Esophagus squamous epithelium (tissue), 4 donors: Measurements from ENCODE around the gene TNFSF4.
A peak's percentile ranks its signal among the peaks of the same experiment; 100 is the strongest.

Source experiments
- CTCF ChIP-seq, 6 experiments: fragments of 450-650 bp in 4 of 6; fragments of 200-600 bp in 2 of 6; sonication (generic) in 2 of 6; IDR thresholded peaks; one replicate each; pipeline ENCODE4 v1.5.1; 2016 to 2019; ENCODE audit warnings: antibody characterized with exemption in 6 of 6, mild to moderate bottlenecking in 4 of 6, moderate library complexity in 4 of 6
- POLR2A ChIP-seq, 4 donors: fragments of 450-650 bp; IDR thresholded peaks; one replicate each; pipeline ENCODE4 v1.6.1; 2017; ENCODE audit warnings: antibody characterized with exemption in 4 of 4, mild to moderate bottlenecking in 4 of 4, moderate library complexity in 3 of 4

DNA sequence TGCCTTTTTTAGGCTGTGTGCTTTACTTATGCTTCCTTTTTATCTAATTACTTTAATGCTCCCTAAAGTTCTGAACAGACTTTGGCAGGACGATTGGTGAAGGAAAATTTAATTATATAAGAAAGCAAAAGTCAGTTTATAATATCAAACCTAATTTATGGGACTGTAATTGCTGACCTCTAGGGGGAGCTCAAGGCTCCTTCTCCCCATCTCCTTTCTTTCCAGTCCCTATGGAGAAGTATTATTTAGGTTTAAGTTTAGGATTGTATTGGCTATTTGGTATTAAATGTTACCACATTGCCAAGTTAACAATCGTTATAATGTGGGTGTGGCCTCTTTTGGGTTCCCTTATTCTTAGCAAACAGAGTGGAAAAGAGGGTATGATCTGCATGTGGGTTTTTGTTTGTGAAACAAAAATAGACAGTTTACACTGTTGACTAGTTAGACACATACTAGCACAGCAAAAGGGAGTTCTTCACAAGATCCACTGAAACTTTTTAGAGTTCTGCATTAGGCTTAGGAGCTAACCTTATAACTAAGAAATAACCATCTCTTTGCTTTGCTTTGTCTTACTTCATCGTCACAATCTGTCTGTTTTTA, 48.2 kb upstream of the TNFSF4 start:
- TF ChIP-seq CTCF (IDR thresholded peaks at IDR 0.05) (peak; percentile 21 to 59 (median 38)), POLR2A (IDR thresholded peaks at IDR 0.05) (no peak)
